Renal cortical epithelial cell (primary cell): Measurements from ENCODE around the gene PAPOLB. TPM values are rescaled to one million over a fixed set of nuclear protein-coding genes. Genes with fewer than 3 reads are reported as not detected.

ENCODE experiments used
- DNase-seq: peaks from one replicate; pipeline ENCODE4 v3.0.0-alpha.2; 2011; ENCODE audit warnings: low read depth
- total RNA-seq: library from RNA; depleted of rRNA; stranded (reverse); fragments of >200 nt; gene quantifications from 2 replicates; pipeline ENCODE4 v1.2.3, GENCODE V29; 2014

The PAPOLB gene
- total RNA-seq, 1 donor from 2014 or later = not detected

DNA sequence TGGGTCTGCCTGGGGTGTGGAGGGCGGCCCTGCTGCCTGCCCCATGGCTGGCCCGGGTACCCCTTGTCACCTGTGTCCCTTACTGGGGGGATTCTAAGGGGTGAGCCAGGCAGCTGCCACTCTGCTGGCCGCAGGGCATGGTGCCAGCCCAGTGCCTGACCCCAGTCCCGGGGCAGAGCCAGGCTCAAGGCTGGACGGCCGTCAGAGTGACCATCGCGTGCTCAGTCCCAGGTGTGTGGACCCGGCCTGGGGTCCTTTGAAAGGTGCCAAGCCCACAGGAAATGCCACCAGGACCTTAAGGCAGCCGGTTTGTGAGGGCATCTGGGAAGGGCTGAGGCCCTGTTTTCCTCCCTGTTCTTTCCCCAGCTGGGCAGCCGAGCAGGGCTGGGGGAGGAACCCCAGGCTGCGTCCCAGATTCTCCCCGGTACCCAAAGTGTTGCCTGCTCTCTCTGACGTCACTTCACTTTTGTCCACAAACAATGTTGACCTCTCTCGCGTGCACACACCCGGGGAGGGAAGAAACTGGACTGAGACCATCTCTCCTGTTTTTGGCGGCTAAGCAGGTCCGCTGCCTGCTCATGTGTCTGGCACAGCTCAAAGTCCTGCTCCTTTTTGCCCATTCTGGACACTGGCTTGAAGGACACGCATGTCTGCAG lies 37.6 kb downstream of the PAPOLB start:
- DNase-seq = no peak

- no peak for DNase-seq
Observed at GRCh38 chr7:4823441-4824119, 38.2 kb downstream of the PAPOLB start.

GRCh38 chr7:4822677-4823076 lies 39.2 kb downstream of the PAPOLB start:
- DNase-seq = no peak

DNA sequence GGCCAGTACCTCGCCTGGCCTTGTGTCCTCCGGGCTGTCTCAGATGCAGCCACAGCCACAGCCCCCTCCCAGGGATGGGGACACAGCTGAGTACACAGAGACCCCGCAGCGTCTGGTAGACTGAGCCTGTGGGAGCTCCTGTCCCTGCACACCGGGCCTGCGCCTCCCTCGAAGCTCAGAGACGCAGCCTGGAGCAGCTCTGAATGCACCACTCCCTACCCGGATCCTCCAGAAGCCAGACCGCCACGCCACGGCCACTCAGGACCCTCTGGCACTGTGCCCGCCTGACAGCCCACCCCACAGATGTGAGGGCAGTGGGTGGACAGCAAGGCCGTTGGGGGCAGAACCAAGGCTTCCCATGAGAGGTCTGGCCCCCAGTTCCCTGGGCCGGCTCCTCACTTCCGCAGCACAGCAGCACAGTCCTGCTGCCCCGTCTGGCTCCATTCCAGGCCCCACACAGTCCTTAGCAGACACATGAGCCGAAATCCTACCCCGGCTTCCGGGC lies 40.8 kb downstream of the PAPOLB start:
- no peak for DNase-seq

GRCh38 chr7:4820405-4820966 lies 41.3 kb downstream of the PAPOLB start:
- no peak for DNase-seq

DNA sequence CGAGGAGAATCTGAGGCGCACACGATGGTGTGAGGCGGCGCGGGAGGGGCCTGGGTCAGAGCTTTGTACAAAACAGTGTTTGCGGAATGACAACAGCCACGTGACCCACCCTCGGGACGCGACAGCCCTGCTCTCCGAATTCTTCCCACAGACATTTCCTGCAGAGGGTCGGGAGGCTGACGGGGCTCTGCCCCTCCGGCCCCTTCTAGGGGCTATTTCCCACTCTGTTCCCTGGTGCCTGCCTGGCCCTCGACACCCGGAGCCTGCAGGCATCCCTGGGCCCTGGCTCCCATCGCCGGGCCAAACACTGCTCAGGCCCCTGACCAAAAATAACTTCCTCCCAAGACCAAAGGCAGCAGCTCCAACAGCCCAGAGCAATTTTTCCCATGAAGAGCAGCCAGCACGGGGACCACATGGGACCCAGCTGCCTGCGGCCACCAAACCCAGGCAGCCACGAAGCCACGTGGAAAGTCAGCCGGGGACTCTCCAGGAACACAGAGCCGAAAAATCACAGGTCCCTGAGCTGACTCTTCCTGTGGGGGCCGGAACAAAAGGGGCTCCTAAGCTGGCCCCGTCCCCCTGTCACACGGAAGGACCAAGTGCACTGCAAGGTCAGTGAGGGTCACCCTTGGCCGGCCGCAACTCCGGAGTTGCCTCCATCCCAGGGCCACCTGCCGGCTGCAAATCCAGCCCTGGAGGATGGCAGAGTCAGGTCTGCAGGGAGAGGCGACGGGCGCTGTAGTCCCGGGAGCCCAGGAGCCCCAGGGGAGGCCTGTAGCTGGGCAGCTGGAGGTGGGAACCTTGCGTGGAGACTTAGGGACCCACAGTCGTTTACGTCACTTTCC lies 42.0 kb downstream of the PAPOLB start:
- no peak for DNase-seq

- no peak for DNase-seq
Observed at GRCh38 chr7:4818000-4818794, 43.6 kb downstream of the PAPOLB start.

DNA sequence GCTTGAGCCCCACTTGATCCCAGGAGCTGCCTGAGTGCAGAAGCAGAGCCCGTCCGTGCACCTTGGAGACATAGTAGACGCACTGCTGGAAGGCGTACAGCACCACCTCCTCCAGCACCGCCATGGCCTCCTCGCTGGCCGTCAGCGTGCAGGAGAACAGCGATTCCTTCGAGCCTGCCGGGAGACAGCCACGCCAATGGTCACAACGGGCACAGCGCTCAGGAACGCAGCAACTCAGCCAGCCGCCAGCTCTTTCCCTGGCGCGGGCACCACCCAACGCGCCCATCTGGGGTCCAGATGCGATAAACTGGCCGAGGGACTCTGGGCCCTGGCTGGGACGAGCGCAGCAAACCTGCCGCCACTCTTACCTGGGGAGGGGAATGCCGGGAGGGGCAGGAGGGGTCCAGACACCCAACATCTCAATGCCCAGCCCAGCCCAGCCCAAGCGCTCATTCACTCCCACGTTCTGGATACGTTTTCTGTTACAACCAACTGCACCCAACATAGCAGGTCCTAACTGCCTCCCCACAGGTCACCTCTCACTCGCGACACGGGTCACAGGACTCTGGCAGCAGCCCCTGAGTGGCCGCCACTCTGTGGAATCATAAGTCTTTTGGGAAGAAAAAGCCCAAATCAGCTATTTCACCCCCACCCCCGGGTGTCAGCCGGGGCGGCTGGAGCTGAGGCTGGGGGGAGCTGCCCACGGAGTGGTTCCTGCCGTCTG lies 44.5 kb downstream of the PAPOLB start:
- no peak for DNase-seq

GRCh38 chr7:4816419-4817080 lies 45.3 kb downstream of the PAPOLB start:
- DNase-seq = no peak

- no peak for DNase-seq
Observed at GRCh38 chr7:4815609-4816418, 46.0 kb downstream of the PAPOLB start.

GRCh38 chr7:4815121-4815520 lies 46.7 kb downstream of the PAPOLB start:
- no peak for DNase-seq

- no peak for DNase-seq
Observed at GRCh38 chr7:4814433-4814832, 47.4 kb downstream of the PAPOLB start.

DNA sequence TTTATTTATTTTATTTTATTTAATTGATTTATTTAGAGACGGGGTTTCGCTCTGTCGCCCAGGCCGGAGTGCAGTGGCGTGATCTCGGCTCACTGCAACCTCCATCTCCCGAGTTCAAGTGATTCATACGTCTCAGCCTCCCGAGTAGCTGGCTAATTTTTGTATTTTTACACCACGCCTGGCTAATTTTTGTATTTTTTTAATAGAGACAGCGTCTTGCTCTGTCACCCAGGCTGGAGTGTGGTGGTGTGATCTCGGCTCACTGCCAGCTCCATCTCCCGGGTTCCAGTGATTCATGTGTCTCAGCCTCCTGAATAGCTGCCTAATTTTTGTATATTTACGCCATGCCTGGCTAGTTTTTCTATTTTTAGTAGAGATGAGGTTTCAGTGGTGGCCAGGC lies 52.2 kb downstream of the PAPOLB start:
- DNase-seq = peak; percentile 59

DNA sequence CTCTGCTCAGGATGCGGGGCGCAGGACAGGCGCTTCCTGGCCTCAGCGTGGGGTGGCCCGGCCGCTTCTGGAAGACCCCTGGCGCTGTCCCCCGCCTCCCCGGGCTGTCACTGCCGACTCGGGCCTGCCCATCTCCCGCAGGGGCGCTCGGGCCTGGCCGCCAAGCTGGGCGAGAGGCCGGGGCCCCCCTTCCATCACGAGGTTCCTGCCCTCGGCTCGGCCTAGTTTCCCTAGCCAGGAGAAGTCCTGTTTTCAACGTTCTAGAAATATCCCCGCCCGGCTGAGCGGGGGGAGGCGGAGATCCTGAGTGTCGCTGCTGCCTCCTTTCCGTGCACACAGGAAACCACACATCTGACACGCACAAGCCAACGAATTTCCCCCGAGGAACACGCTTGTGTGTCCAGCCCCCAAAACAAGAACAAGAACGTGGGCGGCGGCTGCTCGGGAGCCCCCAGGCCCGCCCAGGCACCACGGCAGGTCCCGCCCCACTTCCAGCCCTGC lies 52.7 kb downstream of the PAPOLB start:
- no peak for DNase-seq

DNA sequence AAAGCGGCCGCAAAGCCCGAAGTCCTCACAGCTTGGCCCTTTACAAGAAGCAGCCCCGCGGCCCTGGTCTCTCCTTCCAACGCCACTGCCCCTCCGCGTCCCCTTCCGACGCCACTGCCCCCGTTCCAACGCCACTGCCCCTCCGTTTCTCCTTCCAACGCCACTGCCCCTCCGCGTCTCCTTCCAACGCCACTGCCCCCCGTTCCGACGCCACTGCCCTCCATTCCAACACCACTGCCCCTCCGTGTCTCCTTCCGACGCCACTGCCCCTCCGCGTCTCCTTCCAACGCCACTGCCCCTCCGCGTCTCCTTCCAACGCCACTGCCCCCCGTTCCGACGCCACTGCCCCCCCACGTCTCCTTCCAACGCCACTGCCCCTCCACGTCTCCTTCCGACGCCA lies 53.3 kb downstream of the PAPOLB start:
- no peak for DNase-seq

GRCh38 chr7:4808026-4808425 lies 53.8 kb downstream of the PAPOLB start:
- no peak for DNase-seq
